ENCODE results near the gene MAB21L3. TPM values are rescaled to one million over a fixed set of nuclear protein-coding genes. Genes with fewer than 3 reads are reported as not detected.
A peak's percentile ranks its signal among the peaks of the same experiment; 100 is the strongest.

MAB21L3 gene
- total and polyA plus RNA-seq, 2 of the 13 experiments (the other 11 are each of a cell fraction or from before 2014, with no cell fraction given) = 0.55 to 4.1 TPM

GRCh38 chr1:116152950-116153691, 41.9 kb downstream of the MAB21L3 start (continued):
- TF ChIP-seq ARID5B (CRISPR knock-in tag; IDR thresholded peaks at IDR 0.05) (peak; percentile 97), ZNF691 (CRISPR knock-in tag; IDR thresholded peaks at IDR 0.05; ENCODE audit: borderline replicate concordance, low read depth) (0 out of 2 replicates have a peak, but pooled peaks have one; percentile 53), ZNF343 (CRISPR knock-in tag; IDR thresholded peaks at IDR 0.05) (0 out of 2 replicates have a peak, but pooled peaks have one; percentile 28), CEBPB (IDR thresholded peaks at IDR 0.05; ENCODE audit: borderline replicate concordance, low read depth, low read length) (no peak), KDM5A (IDR thresholded peaks at IDR 0.05; ENCODE audit: borderline replicate concordance, low read length) (peak; percentile 33; the same call in 1 of the 2 replicates), ESRRA (CRISPR knock-in tag; IDR thresholded peaks at IDR 0.05; ENCODE audit: low read depth) (peak; percentile 99), ZNF414 (CRISPR knock-in tag; IDR thresholded peaks at IDR 0.05) (0 out of 2 replicates have a peak, but pooled peaks have one; percentile 29), FUBP1 (CRISPR knock-in tag; IDR thresholded peaks at IDR 0.05; ENCODE audit: borderline replicate concordance) (no peak), FOXJ3 (CRISPR knock-in tag; IDR thresholded peaks at IDR 0.05; ENCODE audit: borderline replicate concordance) (peak; percentile 58; the same call in 1 of the 2 replicates), RXRA (CRISPR knock-in tag; IDR thresholded peaks at IDR 0.05) (peak; percentile 94), ZNF790 (CRISPR knock-in tag; IDR thresholded peaks at IDR 0.05; ENCODE audit: borderline replicate concordance) (no peak), FOXK1 (CRISPR knock-in tag; IDR thresholded peaks at IDR 0.05; ENCODE audit: borderline replicate concordance, low read depth) (no peak), KAT8 (CRISPR knock-in tag; IDR thresholded peaks at IDR 0.05) (peak; percentile 56; the same call in 1 of the 2 replicates), HBP1 (CRISPR knock-in tag; IDR thresholded peaks at IDR 0.05; ENCODE audit: low read depth) (peak; percentile 72; the same call in 1 of the 2 replicates), FOXA1 (IDR thresholded peaks at IDR 0.05) (no peak), FOXA1 (CRISPR knock-in tag; IDR thresholded peaks at IDR 0.05) (0 out of 2 replicates have a peak, but pooled peaks have one; percentile 34), ZBTB26 (CRISPR knock-in tag; IDR thresholded peaks at IDR 0.05; ENCODE audit: borderline replicate concordance) (peak; percentile 81)
